A549 (cell line): ENCODE results near the gene FASLG. TPM values are rescaled to one million over a fixed set of nuclear protein-coding genes. Genes with fewer than 3 reads are reported as not detected.

ENCODE experiments used
- ATAC-seq, 2 experiments: fragments of 200-7000 bp in 1 of 2; fragments of >200 bp in 1 of 2; cut with Nextera tagmentation in 1 of 2; cut with Tn5 transposase in 1 of 2; 3 replicates each; pipeline versions ENCODE4 v1.8.0 to v1.9.1; 2018 to 2020; ENCODE audit warnings: mild to moderate bottlenecking in 1 of 2, moderate library complexity in 1 of 2
- CTCF ChIA-PET: fragments of 300-600 bp; sonication (Branson Sonifier 250); formaldehyde crosslinking; extraction: SDS; loops from one replicate; lab custom pipeline; 2021; ENCODE audit warnings: antibody characterized with exemption, inconsistent platforms; lab: Yijun Ruan, JAX
- POLR2A ChIA-PET: fragments of 350-600 bp; formaldehyde crosslinking; extraction: SDS; loops from one replicate; lab custom pipeline; 2021; ENCODE audit warnings: antibody characterized with exemption, inconsistent platforms; lab: Yijun Ruan, JAX
- DNase-seq, 2 experiments: peaks; one replicate each; pipeline versions ENCODE4 v3.0.0 to v3.0.0-alpha.2; 2011 to 2016; ENCODE audit warnings: low read depth in 1 of 2, low spot score in 1 of 2
- FAIRE-seq: peaks from 2 replicates; lab custom pipeline; 2011; peaks lifted over from hg19 to GRCh38; lab: Jason Lieb, UNC
- H3K27ac ChIP-seq, 2 experiments: fragments of >200 bp; sonication (Bioruptor Twin); formaldehyde crosslinking; 3 replicates each; pipeline ENCODE4 v1.5.1; 2016 to 2017
- H3K4me1 ChIP-seq: fragments of >200 bp; sonication (Bioruptor Twin); formaldehyde crosslinking; 3 replicates; pipeline ENCODE4 v1.6.1; 2016
- H3K4me2 ChIP-seq: fragments of >200 bp; sonication (Bioruptor Twin); formaldehyde crosslinking; 3 replicates; pipeline ENCODE4 v1.6.1; 2016
- H3K4me3 ChIP-seq: fragments of >200 bp; sonication (Bioruptor Twin); formaldehyde crosslinking; 3 replicates; pipeline ENCODE4 v1.5.1; 2016
- H3K9me3 ChIP-seq: fragments of >200 bp; sonication (Bioruptor Twin); formaldehyde crosslinking; 3 replicates; pipeline ENCODE4 v1.6.1; 2016
- BHLHE40 ChIP-seq: IDR thresholded peaks from 2 replicates; pipeline ENCODE4 v1.6.1; 2012; ENCODE audit warnings: low read depth, low read length, inconsistent platforms
- CBX8 ChIP-seq: fragments of 200-600 bp; sonication (generic); IDR thresholded peaks from 2 replicates; pipeline ENCODE4 v1.6.1; 2016
- CEBPB ChIP-seq, 2 experiments: fragments of >200 bp in 1 of 2; sonication (Bioruptor Twin) in 1 of 2; formaldehyde crosslinking in 1 of 2; IDR thresholded peaks; 2 replicates each; pipeline ENCODE4 v1.6.1; 2012 to 2016
- CHD2 ChIP-seq: fragments of 150-350 bp; IDR thresholded peaks from 2 replicates; pipeline ENCODE4 v1.6.1; 2014; ENCODE audit warnings: low read length; ENCODE audit not compliant: partially characterized antibody
- ESRRA ChIP-seq: fragments of 150-350 bp; IDR thresholded peaks from 2 replicates; pipeline ENCODE4 v1.6.1; 2014; ENCODE audit warnings: mild to moderate bottlenecking, low read length, borderline replicate concordance
- FOSL2 ChIP-seq, 2 experiments: fragments of 450-650 bp in 1 of 2; fragments of >200 bp in 1 of 2; sonication (Bioruptor Twin) in 1 of 2; formaldehyde crosslinking; IDR thresholded peaks; 2 replicates each; pipeline versions ENCODE4 v1.5.0 to v1.6.1; 2016 to 2020; ENCODE audit warnings: mild to moderate bottlenecking in 1 of 2, moderate library complexity in 1 of 2
- HEYL ChIP-seq: fragments of 250-450 bp; sonication (Bioruptor Pico); IDR thresholded peaks from 2 replicates; pipeline ENCODE4 v1.8.0; 2021; ENCODE audit warnings: mild to moderate bottlenecking, moderate library complexity
- HOXA7 ChIP-seq: fragments of 250-450 bp; sonication (Bioruptor Pico); IDR thresholded peaks from 2 replicates; pipeline ENCODE4 v1.5.0; 2020; ENCODE audit warnings: mild to moderate bottlenecking, moderate library complexity
- HOXB13 ChIP-seq: fragments of 250-450 bp; sonication (Bioruptor Pico); IDR thresholded peaks from 2 replicates; pipeline ENCODE4 v1.5.0; 2020; ENCODE audit warnings: low read depth, mild to moderate bottlenecking, moderate library complexity
- JUN ChIP-seq, 2 experiments: fragments of >200 bp; sonication (Bioruptor Twin); formaldehyde crosslinking; IDR thresholded peaks; 2 replicates in 1 of 2; 3 replicates in 1 of 2; pipeline ENCODE4 v1.6.1; 2016 to 2017
- NPAS2 ChIP-seq: fragments of 250-450 bp; sonication (Bioruptor Pico); IDR thresholded peaks from 2 replicates; pipeline ENCODE4 v1.8.0; 2022; ENCODE audit warnings: mild to moderate bottlenecking, moderate library complexity, borderline replicate concordance
- NR3C1 ChIP-seq: fragments of >200 bp; sonication (Bioruptor Twin); formaldehyde crosslinking; IDR thresholded peaks from 3 replicates; pipeline ENCODE4 v1.6.1; 2017
- POLR2AphosphoS2 ChIP-seq: conservative IDR thresholded peaks from 2 replicates; pipeline ENCODE4 v1.6.1; 2012; ENCODE audit warnings: low read length, improper control_type of control experiment, inconsistent platforms
- RAD21 ChIP-seq, 2 experiments: fragments of >200 bp in 1 of 2; sonication (Bioruptor Twin) in 1 of 2; formaldehyde crosslinking in 1 of 2; IDR thresholded peaks in 1 of 2; conservative IDR thresholded peaks in 1 of 2; 2 replicates in 1 of 2; 3 replicates in 1 of 2; pipeline ENCODE4 v1.6.1; 2012 to 2018; ENCODE audit warnings: inconsistent platforms in 1 of 2
- RNF2 ChIP-seq: fragments of 200-600 bp; sonication (generic); IDR thresholded peaks from 2 replicates; pipeline ENCODE4 v1.6.1; 2016; ENCODE audit warnings: low read depth, mild to moderate bottlenecking, antibody characterized with exemption, moderate library complexity, borderline replicate concordance
- ZFP36 ChIP-seq: fragments of 450-650 bp; IDR thresholded peaks from 2 replicates; pipeline ENCODE4 v1.6.1; 2014; ENCODE audit warnings: borderline replicate concordance; ENCODE audit not compliant: partially characterized antibody
- ZNF302 ChIP-seq: fragments of 250-450 bp; sonication (Bioruptor Pico); IDR thresholded peaks from 2 replicates; pipeline ENCODE4 v1.9.0; 2021; ENCODE audit warnings: inconsistent platforms, mild to moderate bottlenecking, moderate library complexity
- WGBS: methylation state at CpG from one replicate; pipeline ENCODE4 v1.1.6; 2017; ENCODE audit errors: missing lambda C conversion rate; 5-methylcytosine and 5-hydroxymethylcytosine counted together
- polyA plus RNA-seq, 4 experiments: library from polyadenylated mRNA; depleted of rRNA in 3 of 4; stranded (reverse); fragments of >200 nt; fragmentation: RNase III in 1 of 4; extraction: RNeasy Plus Mini Kit Qiagen cat#74134 plus additional on column Dnase treatment in 1 of 4; gene quantifications; 2 replicates in 3 of 4; 3 replicates in 1 of 4; pipeline ENCODE4 v1.2.3, GENCODE V29; 2011 to 2017
- TF ChIP-seq, protein P1 (sequence below): fragments of >200 bp; sonication (Bioruptor Twin); formaldehyde crosslinking; IDR thresholded peaks from 3 replicates; pipeline ENCODE4 v1.6.1; 2016
- TF ChIP-seq, protein P2 (sequence below): fragments of 250-450 bp; sonication (Bioruptor Pico); IDR thresholded peaks from 2 replicates; pipeline ENCODE4 v1.5.0; 2020; ENCODE audit warnings: low read depth, mild to moderate bottlenecking, moderate library complexity
- TF ChIP-seq, protein P3 (sequence below): IDR thresholded peaks from 2 replicates; pipeline ENCODE4 v1.6.1; 2012
- TF ChIP-seq, protein P4 (sequence below): IDR thresholded peaks from 2 replicates; pipeline ENCODE4 v1.6.1; 2012; ENCODE audit warnings: low read depth, borderline replicate concordance

The FASLG gene
- polyA plus RNA-seq, 2 of the 4 experiments (the other 2 are of a cell fraction), result not detected

DNA sequence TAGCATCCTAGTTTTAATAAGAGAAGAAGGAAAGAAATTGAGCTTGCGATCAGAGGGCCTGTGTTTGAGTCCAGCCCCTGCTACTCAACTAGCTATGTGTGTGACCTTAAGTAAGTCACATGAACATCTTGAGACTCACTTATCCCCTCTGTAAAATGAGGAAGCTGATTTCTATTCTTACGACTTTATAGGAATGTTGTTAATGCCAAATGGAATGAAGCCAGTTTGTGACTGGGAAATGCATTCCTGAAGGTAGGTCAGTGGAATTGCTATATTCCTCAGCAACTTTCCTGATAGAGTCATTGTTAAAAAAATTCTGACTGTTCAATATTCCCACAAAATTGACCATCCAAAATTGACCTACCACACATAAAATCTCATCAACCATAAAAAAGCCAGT is 14.9 kb downstream of the FASLG start (continued):
- TF ChIP-seq HOXA7 (CRISPR knock-in tag), result no peak
- TF ChIP-seq NPAS2, result no peak
- no peak for TF ChIP-seq ZNF302 (CRISPR knock-in tag)
- TF ChIP-seq BHLHE40, result no peak
- no peak for TF ChIP-seq POLR2AphosphoS2

DNA sequence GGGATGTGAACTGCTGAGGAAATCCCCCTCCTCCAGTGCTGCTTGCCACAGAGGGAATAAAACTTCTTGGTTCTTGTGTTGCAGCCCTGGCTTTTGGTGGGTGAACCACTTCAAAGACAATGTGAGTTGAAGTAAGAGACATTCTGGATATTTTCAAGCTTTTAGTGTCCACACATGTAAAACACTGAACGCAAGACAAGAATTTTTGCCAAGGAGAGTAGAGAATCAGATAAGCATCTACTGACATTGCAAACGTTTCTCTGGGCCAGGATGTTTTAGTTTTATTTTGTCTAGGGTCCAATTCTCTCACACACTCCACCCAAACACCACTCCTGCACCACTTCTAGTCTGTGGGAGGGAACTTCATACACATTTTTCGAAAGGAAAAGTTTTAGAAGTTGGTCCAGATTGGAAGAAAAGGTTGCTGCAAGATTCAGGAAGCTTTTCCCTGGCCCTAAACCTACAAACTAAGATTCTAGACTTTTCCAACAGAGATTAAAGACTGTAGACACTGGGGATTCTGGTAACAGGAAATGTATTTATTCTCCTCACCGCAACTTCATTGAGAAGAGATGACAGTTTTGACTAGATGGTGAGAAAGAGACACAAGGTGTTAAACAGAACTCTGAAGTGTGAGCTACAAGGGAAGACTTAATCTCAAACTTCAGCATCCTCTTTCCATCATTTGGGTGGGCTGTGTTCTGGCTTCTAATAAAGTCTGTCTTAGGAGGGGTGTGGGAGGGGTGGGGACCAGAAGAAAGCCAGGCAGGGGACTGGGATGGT is 16.1 kb downstream of the FASLG start:
- FAIRE-seq, result no peak
- no peak for TF ChIP-seq BHLHE40
- TF ChIP-seq, protein P1, sequence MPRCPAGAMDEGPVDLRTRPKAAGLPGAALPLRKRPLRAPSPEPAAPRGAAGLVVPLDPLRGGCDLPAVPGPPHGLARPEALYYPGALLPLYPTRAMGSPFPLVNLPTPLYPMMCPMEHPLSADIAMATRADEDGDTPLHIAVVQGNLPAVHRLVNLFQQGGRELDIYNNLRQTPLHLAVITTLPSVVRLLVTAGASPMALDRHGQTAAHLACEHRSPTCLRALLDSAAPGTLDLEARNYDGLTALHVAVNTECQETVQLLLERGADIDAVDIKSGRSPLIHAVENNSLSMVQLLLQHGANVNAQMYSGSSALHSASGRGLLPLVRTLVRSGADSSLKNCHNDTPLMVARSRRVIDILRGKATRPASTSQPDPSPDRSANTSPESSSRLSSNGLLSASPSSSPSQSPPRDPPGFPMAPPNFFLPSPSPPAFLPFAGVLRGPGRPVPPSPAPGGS, result no peak
- no peak for TF ChIP-seq RNF2
- TF ChIP-seq NPAS2, result no peak
- TF ChIP-seq HEYL (CRISPR knock-in tag), result no peak
- TF ChIP-seq, protein P2, sequence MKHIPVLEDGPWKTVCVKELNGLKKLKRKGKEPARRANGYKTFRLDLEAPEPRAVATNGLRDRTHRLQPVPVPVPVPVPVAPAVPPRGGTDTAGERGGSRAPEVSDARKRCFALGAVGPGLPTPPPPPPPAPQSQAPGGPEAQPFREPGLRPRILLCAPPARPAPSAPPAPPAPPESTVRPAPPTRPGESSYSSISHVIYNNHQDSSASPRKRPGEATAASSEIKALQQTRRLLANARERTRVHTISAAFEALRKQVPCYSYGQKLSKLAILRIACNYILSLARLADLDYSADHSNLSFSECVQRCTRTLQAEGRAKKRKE, result no peak
- no peak for TF ChIP-seq FOSL2 (IDR thresholded peaks at IDR 0.05)
- TF ChIP-seq FOSL2 (CRISPR knock-in tag; IDR thresholded peaks at IDR 0.05), result no peak
- no peak for TF ChIP-seq ESRRA
- no peak for TF ChIP-seq CHD2
- no peak for TF ChIP-seq POLR2AphosphoS2
- no peak for TF ChIP-seq NR3C1
- no peak for TF ChIP-seq HOXB13 (CRISPR knock-in tag)
- TF ChIP-seq ZFP36, result no peak
- TF ChIP-seq, protein P3, sequence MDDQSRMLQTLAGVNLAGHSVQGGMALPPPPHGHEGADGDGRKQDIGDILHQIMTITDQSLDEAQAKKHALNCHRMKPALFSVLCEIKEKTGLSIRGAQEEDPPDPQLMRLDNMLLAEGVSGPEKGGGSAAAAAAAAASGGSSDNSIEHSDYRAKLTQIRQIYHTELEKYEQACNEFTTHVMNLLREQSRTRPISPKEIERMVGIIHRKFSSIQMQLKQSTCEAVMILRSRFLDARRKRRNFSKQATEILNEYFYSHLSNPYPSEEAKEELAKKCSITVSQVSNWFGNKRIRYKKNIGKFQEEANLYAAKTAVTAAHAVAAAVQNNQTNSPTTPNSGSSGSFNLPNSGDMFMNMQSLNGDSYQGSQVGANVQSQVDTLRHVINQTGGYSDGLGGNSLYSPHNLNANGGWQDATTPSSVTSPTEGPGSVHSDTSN, result no peak
- TF ChIP-seq JUN (IDR thresholded peaks at IDR 0.05), result no peak
- no peak for TF ChIP-seq CBX8
- TF ChIP-seq, all 56 proteins: peak for 0
- Histone ChIP-seq H3K27ac (no peak overlapping the region), H3K4me3 (no peak overlapping the region), H3K4me1 (no peaks in the 10 kb centered on the region), H3K9me3 (0 out of 3 replicates have a peak, but pooled peaks cover 6% of the 10 kb centered on the region), H3K4me2 (no peak overlapping the region)
- CTCF ChIA-PET, result interaction anchor here (0.5 kb wide), 1 partner anchor 42 kb away, joined by 3 read pairs; no protein-coding TSS in a partner anchor
- WGBS, result 61% methylated on average over 4 of the region's 4 CpGs
- no peak for ATAC-seq
- POLR2A ChIA-PET, result no interaction called here
- no peak for DNase-seq

DNA sequence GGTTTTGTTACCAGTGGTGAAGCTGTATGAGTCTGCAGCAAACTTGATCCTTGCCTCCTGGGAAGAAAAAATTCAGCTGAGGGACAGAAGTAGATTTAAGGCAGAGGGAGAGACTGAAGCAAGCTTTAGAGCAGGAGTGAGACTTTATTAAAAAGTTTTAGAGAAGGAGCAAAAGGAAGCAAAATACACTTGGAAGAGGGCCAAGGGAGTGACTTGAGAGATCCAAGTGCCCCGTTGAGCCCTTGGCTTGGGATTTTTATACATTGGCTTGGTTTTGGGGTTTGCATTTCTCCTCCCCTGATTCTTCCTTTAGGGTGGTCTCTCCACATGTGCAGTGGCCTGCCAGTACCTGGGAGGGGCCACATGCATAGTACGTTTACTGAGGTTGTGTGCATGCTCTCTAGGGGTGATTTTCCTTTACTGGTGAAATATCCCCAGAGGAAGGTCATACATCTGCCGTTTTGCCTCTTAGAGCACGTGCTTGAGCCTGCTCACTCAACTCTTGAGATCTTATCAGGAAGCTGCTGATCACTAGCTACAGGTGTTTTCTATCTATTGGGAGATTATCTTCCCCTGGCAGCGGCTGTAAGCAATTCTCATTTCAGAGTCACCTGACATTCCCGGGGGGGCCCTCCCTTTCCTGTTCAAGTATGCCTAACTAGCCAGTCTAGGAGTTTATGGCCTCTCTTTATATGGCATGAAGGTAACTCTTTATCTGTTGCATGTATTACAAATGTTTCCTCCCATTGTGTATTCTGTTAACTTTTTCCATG is 20.3 kb downstream of the FASLG start:
- FAIRE-seq, result no peak
- no peak for DNase-seq
- no peak for ATAC-seq
- WGBS, result 66% methylated on average over 6 of the region's 6 CpGs
- H3K4me3 ChIP-seq, result no peak overlapping the region
- TF ChIP-seq NR3C1 (no peak), ZNF302 (CRISPR knock-in tag) (no peak), RAD21 (conservative IDR thresholded peaks at IDR 0.05 in 1 of 2, IDR thresholded peaks at IDR 0.05 in 1 of 2) (no peak), CEBPB (IDR thresholded peaks at IDR 0.05) (no peak), ESRRA (no peak)
- TF ChIP-seq, protein P3, result no peak
- TF ChIP-seq, protein P4, sequence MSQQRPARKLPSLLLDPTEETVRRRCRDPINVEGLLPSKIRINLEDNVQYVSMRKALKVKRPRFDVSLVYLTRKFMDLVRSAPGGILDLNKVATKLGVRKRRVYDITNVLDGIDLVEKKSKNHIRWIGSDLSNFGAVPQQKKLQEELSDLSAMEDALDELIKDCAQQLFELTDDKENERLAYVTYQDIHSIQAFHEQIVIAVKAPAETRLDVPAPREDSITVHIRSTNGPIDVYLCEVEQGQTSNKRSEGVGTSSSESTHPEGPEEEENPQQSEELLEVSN, result no peak
- TF ChIP-seq, all 56 proteins: peak for 0
- ChIA-PET CTCF (interaction anchor here (1.2 kb wide), 1 partner anchor 40 kb away, joined by 3 read pairs; no protein-coding TSS in a partner anchor), POLR2A (no interaction called here)
- 0 out of 3 replicates have a peak, but pooled peaks cover 6% of the 10 kb centered on the region for H3K9me3 ChIP-seq
- H3K4me2 ChIP-seq, result no peak overlapping the region
- H3K27ac ChIP-seq, result no peak overlapping the region
- H3K4me1 ChIP-seq, result 0 out of 3 replicates have a peak, but pooled peaks cover 3% of the 10 kb centered on the region
